Hepatocyte (in vitro differentiated cells): ENCODE results near the gene CHKB. TPM values are rescaled to one million over a fixed set of nuclear protein-coding genes. Genes with fewer than 3 reads are reported as not detected.
A peak's percentile ranks its signal among the peaks of the same experiment; 100 is the strongest.

Experiments
- DNase-seq: peaks from one replicate; pipeline ENCODE4 v3.0.0-alpha.2; 2016; ENCODE audit warnings: low spot score
- H2AFZ ChIP-seq: fragments of 200-600 bp; sonication (generic); 2 replicates; pipeline ENCODE4 v1.6.0; 2016; ENCODE audit warnings: antibody characterized with exemption, mild to moderate bottlenecking
- H3K27ac ChIP-seq: fragments of 200-600 bp; sonication (generic); 2 replicates; pipeline ENCODE4 v1.5.1; 2016; ENCODE audit warnings: mild to moderate bottlenecking
- H3K27me3 ChIP-seq: fragments of 200-600 bp; sonication (generic); 2 replicates; pipeline ENCODE4 v1.6.1; 2016
- H3K36me3 ChIP-seq: fragments of 200-600 bp; sonication (generic); replicated peaks from 2 replicates; pipeline ENCODE4 v1.5.1; 2016; ENCODE audit warnings: low read depth; ENCODE audit not compliant: insufficient read depth
- H3K4me1 ChIP-seq: fragments of 200-600 bp; sonication (generic); 2 replicates; pipeline ENCODE4 v1.5.1; 2016; ENCODE audit warnings: mild to moderate bottlenecking, moderate library complexity; ENCODE audit not compliant: insufficient read depth
- H3K4me2 ChIP-seq: fragments of 200-600 bp; sonication (generic); 2 replicates; pipeline ENCODE4 v1.6.0; 2016
- H3K4me3 ChIP-seq: fragments of 200-600 bp; sonication (generic); 2 replicates; pipeline ENCODE4 v1.5.1; 2016; ENCODE audit warnings: mild to moderate bottlenecking
- H3K79me2 ChIP-seq: fragments of 200-600 bp; sonication (generic); 2 replicates; pipeline ENCODE4 v1.6.0; 2017; ENCODE audit warnings: mild to moderate bottlenecking
- H3K9me2 ChIP-seq: fragments of 200-600 bp; sonication (generic); replicated peaks from 2 replicates; pipeline ENCODE4 v1.6.0; 2017; ENCODE audit warnings: mild to moderate bottlenecking; ENCODE audit not compliant: insufficient read depth
- H3K9me3 ChIP-seq: fragments of 200-600 bp; sonication (generic); 2 replicates; pipeline ENCODE4 v1.5.1; 2016; ENCODE audit warnings: low read depth, mild to moderate bottlenecking
- H4K20me1 ChIP-seq: fragments of 200-600 bp; sonication (generic); 2 replicates; pipeline ENCODE4 v1.6.0; 2016; ENCODE audit warnings: mild to moderate bottlenecking; ENCODE audit not compliant: insufficient read depth, poor library complexity, severe bottlenecking
- CTCF ChIP-seq: fragments of 200-600 bp; sonication (generic); IDR thresholded peaks from 2 replicates; pipeline ENCODE4 v1.5.1; 2016; ENCODE audit warnings: antibody characterized with exemption, mild to moderate bottlenecking; ENCODE audit not compliant: poor library complexity
- EZH2 ChIP-seq: fragments of 200-600 bp; sonication (generic); IDR thresholded peaks from 2 replicates; pipeline ENCODE4 v1.6.1; 2016; ENCODE audit warnings: antibody characterized with exemption, mild to moderate bottlenecking, borderline replicate concordance
- EZH2phosphoT487 ChIP-seq: fragments of 200-600 bp; sonication (generic); IDR thresholded peaks from one replicate; pipeline ENCODE4 v1.6.1; 2018; ENCODE audit warnings: antibody characterized with exemption, mild to moderate bottlenecking, low read depth, moderate library complexity; ENCODE audit not compliant: unreplicated experiment, severe bottlenecking
- WGBS: methylation state at CpG from one replicate; pipeline ENCODE4 v1.1.6; 2016; ENCODE audit warnings: low lambda C conversion rate; ENCODE audit errors: missing lambda C conversion rate; 5-methylcytosine and 5-hydroxymethylcytosine counted together
- polyA plus RNA-seq: library from polyadenylated mRNA; unstranded; fragments of >200 nt; fragmentation: Nextera tagmentation; extraction: Ambion mirVana; gene quantifications from 2 replicates; pipeline ENCODE4 v1.2.1, GENCODE V29; 2016
- total RNA-seq: library from RNA; depleted of rRNA; stranded (reverse); fragments of >200 nt; gene quantifications from 2 replicates; pipeline ENCODE4 v1.2.3, GENCODE V29; 2014

The CHKB gene
- total and polyA plus RNA-seq, 2 experiments from 2014 or later, result 54.9 to 89.7 TPM

DNA sequence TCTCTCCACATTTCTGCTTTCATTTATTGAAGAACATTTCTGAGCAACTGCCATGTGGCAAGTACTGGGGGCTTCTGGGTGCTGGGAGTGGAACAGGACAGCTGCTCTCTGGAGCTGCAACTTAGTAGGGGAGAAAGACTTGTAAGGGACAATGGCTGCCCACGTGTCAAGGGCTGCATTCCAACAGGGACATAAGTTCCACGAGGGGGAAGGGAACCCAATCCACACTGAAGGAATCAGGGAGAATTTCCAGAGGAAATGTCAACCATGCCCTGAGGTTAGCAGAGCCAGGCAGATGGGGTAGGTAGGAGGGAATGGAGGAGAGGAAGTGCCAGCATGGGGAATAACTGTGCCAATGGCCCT lies 19.7 kb upstream of the CHKB start:
- Histone ChIP-seq H3K4me3 (no peak overlapping the region), H3K9me2 (no peaks in the 10 kb centered on the region), H3K27me3 (peaks cover 27% of the 10 kb centered on the region), H3K27ac (no peak overlapping the region), H4K20me1 (no peaks in the 10 kb centered on the region), H3K36me3 (no peaks in the 10 kb centered on the region), H3K9me3 (no peaks in the 10 kb centered on the region), H3K79me2 (no peaks in the 10 kb centered on the region), H3K4me2 (no peak overlapping the region), H2AFZ (no peak overlapping the region), H3K4me1 (peaks cover 3% of the 10 kb centered on the region)
- TF ChIP-seq EZH2phosphoT487, result no peak
- TF ChIP-seq EZH2, result no peak
- TF ChIP-seq CTCF, result no peak
- DNase-seq, result no peak
- WGBS, result 38% methylated on average over 2 of the region's 2 CpGs

- Histone ChIP-seq H3K36me3 (no peaks in the 10 kb centered on the region), H3K27me3 (peaks cover 27% of the 10 kb centered on the region), H3K9me2 (no peaks in the 10 kb centered on the region), H3K4me3 (no peak overlapping the region), H3K4me2 (no peak overlapping the region), H3K4me1 (peaks cover 3% of the 10 kb centered on the region), H3K79me2 (no peaks in the 10 kb centered on the region), H3K27ac (no peak overlapping the region), H3K9me3 (no peaks in the 10 kb centered on the region), H2AFZ (no peak overlapping the region), H4K20me1 (no peaks in the 10 kb centered on the region)
- 55% methylated on average over 12 of the region's 12 CpGs for whole genome bisulfite sequencing
- no peak for TF ChIP-seq EZH2
- no peak for TF ChIP-seq CTCF
- TF ChIP-seq EZH2phosphoT487, result no peak
- DNase-seq, result no peak
Observed at GRCh38 chr22:50601669-50602337, 19.2 kb upstream of the CHKB start.

GRCh38 chr22:50600967-50601668 lies 18.5 kb upstream of the CHKB start:
- Histone ChIP-seq H3K4me3 (no peak overlapping the region), H2AFZ (no peak overlapping the region), H3K79me2 (no peaks in the 10 kb centered on the region), H3K9me2 (no peaks in the 10 kb centered on the region), H3K4me1 (peaks cover 3% of the 10 kb centered on the region), H4K20me1 (no peaks in the 10 kb centered on the region), H3K27me3 (peaks cover 27% of the 10 kb centered on the region), H3K27ac (no peak overlapping the region), H3K36me3 (no peaks in the 10 kb centered on the region), H3K4me2 (peak overlapping the region; percentile 96), H3K9me3 (no peaks in the 10 kb centered on the region)
- no peak for DNase-seq
- TF ChIP-seq CTCF (no peak), EZH2phosphoT487 (no peak), EZH2 (no peak)
- WGBS, result 10% methylated on average over 26 of the region's 52 CpGs
